GM19395 (cell line): ENCODE measurements around the gene NFATC2.

Experiments
- ATAC-seq: cut with Tn5 transposase; IDR thresholded peaks from one replicate; pipeline ENCODE4 v1.9.1; 2021; ENCODE audit warnings: mild to moderate bottlenecking, moderate library complexity; ENCODE audit not compliant: unreplicated experiment

The NFATC2 gene

DNA sequence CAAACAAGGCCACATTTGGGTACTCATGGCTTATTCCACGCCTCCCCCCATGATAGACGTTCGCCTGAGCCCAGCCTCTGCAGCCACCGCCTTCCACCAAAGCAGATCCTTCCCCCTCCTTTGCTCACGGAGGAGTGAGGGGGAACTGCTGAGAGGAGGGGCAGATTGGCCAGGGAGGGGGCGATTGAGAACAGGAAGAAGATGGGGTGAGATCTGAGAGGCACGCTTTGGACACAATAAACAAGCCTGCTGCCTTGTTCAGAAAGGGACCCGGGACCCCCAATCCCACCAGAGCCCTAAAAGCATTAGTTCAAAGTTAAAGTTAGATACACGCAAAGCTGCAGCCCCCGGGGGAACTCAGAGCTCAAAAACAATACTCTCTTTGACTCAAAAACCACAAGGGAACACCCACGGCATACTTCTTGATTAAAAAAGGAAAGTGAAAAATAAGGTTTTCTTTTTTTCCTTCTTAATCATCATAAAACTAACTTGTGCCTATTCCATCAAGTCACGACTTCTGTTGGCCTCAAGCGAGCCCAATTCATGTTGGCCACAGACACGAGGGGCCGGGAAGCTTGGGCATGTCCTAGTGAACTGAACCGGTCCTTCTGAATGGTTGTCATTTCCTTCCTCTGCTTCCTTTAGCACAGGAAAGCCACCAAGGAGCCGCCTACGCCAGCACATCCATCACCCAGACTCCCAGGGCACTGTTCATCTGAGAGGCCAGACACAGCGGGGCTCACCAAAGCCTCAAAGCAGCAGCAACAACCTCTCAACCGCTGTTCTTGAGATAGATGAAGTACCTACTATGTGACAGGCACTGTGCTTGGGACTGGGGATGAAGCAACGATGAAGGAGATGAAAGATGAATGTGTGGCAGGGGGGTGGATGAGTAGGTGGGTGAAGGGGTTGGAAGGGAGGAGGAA, 44.7 kb downstream of the NFATC2 start:
- peak; percentile 52 for ATAC-seq

DNA sequence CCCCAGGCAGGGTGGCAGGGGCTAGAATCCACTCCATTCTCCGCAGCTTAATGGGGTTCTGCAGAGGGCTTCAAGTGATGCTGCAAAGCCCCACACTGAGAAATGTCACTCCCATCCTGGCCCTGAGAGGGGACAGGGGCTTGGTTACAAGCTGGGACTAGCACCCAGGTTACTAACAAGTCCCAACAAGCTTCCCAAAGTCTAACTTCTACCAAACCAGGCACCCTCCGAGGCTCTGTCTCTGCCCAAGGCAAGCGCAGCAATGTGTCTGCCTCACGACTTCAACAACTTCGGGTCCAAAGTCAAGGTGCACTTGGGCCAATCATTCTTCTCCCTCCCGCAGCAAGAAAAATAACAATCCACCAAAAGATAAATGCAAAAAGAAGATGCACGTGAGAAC, 45.6 kb downstream of the NFATC2 start:
- no peak for ATAC-seq

DNA sequence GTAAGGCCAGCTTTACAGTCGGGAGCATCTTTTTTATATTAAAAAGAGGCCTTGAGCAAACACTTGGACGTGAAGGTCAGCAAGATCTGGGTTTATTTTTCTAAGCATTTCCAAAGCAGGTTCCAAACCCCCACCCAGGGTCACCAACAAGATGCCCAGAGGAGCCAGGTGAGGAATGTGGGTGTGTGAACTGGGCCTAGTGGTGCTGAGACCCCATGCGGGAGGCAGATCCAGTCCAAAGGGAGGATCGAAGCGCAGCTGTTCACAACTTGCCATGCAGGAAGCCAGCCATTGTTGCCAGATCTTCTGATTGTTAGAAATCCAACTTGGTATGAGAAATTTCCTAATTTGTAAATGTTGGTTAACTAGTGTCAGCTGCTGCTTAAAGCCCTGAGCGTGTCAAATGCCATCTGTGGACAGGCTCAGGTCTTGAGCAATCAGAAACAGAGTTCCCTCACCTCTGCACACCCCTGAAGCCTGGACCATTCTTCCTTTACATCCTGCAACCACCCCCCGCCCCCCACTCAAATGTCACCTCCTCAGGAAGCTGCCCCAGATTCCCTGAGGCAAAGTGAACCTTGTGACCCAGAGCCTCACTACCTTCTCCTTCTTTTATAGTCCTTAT, 46.5 kb downstream of the NFATC2 start:
- ATAC-seq = no peak

DNA sequence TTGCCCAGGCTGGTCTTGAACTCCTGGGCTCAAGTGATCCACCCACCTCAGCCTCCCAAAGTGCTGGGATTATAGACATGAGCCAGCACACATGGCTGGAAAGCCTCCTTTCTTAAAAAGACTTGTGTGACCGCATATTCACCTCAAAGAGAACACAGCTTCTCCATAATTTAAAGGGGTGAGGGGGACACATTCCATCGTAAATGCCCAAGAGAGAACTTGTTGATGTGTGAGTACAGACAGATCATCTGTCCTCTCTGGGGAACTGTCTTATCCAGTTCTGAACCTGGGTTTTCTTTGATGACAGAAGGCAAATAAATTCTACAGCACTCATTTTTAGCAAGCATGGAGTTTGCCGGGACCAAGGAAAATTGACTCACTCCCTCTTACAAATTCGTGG, 47.2 kb downstream of the NFATC2 start:
- ATAC-seq = no peak

DNA sequence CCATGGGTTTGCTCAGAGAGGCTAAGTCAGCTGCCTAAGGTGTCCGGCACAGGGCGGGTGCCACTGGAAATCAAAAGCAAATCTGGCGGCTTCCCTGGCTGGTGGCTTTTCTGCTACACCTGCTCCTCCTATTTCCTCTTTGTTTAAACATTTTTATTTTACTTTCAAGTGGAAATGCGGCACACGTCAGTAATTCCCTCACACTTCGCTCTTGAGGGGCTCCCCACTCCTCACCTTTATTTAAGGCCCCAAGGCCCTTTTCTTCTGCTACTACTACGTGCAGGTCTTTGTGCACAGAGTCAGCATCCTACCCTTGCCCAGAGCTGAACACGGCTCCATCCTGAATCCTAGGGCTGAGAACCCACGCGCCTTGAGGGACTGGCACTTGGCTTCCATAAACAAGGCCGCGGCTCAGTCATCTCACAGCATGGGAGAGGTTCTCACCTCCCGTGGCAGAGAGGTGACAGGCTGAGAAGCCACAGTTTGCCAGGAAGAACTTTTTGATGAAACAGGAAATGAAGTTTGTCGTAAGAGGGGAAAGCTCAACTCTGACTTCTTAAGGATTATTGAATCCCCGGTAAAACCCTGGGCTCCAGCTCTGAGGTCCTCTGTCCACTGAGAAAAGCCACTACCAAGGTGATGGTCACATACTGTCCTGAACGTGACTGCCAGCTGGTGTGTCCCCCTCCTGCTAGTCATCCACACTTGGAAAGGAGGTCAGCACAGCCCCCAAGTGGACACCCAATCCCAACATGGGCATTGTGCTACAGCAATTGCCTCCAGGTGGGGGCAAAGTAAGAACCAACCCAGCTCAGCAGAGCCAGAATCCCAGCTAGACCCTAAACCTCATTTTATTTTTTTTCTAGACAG, 48.0 kb downstream of the NFATC2 start:
- no peak for ATAC-seq

DNA sequence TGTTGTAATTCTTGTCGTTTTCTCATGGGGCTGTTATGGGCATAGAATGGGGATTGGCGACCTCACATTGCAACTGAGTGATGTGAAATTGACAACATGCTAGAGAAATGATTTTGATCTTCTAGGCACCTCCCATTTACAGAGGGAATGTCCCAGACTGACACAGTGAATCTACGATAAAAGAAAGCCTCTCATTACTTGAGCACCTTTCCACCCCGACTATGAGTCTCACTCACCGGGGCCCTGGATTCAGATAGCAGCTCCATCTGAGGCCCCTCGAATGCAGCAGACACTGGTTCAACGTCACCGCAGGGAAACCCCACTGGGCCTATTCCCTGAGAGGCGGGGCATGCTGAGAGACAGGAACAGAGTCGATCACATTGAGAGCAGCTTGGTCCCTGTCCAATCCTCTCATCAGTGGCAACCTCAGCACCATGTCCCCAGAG, 49.1 kb downstream of the NFATC2 start:
- no peak for ATAC-seq

DNA sequence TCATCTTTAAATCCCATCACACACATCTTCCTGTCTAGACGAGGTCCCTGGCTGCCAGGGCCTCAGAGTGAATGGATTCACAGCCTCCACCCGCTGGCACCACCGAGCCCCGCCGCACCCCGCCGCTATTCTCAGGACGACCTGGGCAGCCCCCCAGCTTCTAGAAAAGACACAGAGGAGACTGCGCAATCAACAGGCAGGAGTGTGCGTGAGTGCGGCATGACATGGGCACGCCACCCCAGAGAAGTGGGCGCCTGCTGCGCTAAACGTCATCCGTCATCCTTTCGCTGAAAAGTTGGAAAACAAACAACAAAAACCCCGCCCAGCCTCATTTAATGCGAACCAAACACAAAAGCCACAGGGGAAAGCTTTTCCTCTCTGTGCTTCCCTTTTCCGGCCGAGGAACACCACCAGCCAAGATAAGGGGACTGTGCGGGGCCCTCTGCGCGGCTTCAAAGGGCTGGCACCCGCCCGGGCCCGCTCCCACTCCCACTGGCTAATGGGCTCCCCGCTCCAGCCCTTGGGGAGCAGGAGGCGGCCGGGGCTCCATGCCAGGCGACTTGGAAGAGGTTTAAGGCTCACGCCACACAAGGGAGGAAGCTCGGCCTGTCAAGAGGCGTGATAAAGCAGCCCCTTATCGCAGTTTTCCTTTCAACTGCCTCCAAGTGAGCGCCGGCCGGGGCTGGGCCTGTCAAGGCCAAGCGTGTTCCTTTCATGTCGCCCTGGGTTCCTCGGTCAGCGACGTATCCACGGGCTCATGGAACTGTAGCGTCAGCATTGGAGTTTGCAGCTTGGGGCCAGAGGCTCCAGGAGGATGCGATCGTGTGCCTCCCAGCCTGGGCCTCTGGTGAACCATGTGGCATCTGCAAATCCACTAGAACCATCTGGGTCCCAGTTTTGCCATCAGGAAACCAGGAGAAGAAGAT, 50.1 kb downstream of the NFATC2 start:
- no peak for ATAC-seq

DNA sequence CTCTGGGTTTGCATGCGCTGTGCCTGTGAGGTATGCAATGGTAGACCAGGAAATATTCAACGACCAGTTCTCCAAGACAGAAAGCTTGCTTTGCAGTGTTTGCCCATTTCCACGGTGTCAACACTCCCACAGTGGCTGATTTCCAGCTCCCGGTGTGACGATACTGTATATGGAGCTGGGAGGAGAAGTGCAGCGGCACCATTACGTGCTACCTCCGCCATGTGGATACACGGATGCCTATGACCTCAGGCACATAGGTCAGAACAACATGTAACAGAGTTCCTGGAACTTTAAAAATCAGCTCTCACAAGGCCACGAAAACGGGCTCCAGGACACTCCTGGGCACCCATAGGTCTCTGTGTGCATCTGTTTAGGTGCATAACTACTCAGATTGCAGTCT, 51.1 kb downstream of the NFATC2 start:
- ATAC-seq = no peak

DNA sequence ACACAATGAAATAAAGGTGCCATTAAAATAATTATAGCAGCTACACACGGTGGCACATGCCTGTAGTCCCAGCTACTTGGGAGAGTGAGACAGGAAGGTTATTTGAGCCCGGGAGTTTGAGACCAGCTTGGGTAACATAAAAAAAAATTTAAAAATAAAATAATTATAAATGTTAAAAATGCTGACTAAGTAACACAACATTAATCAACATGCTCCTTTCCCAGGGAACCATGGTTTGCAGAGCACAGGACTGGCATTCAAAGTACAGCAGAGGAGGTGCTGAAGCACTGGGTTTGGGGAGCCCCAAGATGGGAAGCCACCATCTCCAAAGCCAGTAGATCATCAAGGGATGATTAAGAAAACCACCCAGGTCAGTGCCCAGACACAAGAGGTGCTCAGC, 51.9 kb downstream of the NFATC2 start:
- no peak for ATAC-seq

DNA sequence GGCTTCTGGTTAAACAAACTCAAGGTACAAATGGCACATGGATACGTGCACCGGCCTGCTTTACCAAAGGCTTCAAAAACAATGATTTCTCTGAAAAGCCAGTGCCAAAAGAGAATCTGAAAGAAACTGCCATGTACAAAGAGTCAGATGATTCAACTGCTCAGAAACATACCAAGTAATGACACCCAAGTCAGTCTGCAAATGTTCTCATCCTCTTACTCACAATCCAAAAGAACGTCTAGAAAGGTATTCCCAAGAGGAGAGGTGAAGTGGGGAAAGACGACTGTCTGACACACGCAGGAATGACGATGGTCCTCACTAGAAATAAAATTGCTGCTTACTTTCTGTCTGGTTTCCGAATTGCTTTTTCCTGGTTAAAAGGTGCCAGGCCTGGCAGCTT, 52.9 kb downstream of the NFATC2 start:
- ATAC-seq = no peak

DNA sequence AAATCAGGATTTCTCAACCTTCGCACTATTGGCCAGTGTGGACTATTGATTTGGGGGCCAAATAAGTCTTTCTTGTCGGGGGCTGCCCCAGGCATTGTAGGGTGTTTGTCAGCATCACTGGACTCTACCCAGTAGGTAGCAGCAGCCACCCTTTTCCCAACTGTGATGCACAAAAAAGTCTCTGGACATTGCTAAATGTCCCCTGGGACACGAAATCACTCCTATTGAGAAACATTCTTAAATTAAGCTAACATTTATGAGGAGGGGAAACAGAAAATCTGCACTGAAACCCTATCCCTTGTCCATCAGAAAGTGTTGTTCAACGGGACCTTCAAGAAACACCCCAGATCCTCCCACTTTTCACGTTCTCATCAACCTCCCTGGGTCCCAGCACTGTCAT, 54.2 kb downstream of the NFATC2 start:
- no peak for ATAC-seq

DNA sequence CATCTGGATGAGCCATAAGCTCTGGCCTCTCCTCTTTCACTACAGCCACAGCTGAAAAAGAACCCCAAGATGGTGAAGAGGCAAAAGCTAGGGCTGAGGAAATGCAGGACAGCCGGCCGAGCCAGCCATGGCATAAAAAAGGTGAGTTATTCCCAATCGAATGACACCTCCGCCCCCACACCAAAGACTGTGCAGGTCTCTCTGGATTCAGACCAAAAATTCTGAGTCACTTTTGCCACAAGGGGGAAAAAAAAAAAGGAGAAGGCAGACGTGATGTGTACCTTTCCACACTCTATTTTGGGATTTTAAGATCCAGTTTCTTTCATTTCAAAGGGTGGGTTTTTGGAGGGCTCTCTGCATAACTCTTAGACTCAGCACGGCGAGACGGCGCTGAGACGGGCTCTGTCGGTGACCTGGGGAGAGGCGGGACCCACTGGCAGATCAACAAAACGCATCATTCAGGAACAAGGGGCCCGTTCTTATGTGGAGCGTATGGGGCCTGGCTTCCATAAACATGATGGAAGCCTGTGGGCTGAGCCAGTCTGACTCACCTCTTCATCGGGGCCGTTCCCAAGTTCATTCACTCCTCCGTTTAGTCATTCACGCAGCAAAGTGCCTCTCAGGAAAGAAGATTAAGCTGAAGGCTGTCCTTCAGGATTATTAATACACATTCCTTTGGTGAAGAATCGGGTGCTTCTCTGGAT, 54.8 kb downstream of the NFATC2 start:
- ATAC-seq = no peak

DNA sequence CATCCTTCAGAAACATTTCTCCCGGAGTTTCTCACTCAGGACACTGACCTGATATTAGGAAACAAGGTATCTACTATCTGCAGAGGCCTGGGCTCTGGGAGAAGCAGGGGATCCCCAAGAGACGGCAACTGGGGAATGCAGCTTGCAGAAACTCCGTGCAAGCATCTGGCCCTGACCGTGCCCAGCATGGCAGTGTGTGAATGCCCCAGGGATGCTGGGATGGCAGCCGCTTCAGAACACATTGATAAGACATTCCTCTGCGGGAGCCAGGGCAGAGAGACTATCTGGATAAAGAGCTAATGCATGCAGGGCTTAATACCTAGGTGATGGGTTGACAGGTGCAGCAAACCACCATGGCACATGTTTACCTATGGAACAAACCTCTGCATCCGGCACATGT, 55.4 kb downstream of the NFATC2 start:
- ATAC-seq = no peak

DNA sequence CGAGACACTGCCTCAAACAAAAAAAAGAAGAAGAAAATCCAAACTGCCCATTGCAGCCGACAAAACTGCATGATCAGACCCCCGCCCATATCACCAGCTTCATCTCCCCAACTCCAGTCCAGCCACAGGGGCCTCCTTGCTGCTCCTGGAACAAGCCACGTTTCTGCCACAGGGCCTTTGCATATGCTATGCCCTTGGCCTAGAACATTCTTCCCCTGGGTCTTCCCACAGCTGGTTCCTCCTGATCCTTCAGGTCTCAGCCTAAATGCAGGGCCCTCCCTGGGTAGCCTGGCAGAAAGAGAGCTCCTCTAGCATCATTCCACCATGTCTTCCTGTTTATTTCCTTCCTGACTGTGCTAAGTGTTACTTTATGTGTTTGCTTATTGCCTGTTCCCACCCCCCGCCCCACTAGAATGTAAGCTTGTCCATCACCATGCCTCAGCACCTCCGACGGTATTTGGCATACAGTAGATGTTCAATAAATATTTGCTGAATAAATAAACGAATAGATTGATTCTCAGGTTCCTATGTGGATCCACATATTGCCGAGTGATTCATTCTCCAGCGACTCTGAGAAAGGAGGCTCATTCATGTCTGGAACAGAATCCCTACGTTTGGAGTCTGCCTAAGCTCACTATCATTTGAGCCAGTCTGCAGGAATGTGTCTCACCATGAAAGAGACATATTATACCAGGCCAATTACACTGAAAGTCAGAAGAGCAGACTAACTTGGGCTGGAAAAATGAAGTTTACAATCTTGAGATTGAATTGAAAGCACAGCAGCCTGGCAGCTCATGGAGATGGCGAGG, 56.1 kb downstream of the NFATC2 start:
- no peak for ATAC-seq

DNA sequence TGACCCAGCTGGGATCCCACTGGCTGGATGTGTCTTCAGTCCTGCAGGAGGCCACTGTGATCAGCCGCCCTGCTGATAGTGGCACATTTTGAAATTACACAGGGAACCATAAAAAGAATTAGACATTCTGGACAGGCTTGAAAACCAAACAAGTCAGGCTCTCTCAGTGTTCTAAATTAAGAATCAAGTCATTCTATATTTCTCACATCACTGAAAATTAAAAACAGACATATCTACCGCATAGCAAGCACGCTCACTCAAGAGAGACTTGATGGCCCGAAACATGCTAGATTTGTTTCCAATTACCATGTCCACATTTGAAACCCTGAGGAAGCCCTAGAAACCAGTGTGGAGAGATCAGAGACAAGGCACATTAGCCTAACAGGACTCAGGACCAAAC, 57.7 kb downstream of the NFATC2 start:
- no peak for ATAC-seq

DNA sequence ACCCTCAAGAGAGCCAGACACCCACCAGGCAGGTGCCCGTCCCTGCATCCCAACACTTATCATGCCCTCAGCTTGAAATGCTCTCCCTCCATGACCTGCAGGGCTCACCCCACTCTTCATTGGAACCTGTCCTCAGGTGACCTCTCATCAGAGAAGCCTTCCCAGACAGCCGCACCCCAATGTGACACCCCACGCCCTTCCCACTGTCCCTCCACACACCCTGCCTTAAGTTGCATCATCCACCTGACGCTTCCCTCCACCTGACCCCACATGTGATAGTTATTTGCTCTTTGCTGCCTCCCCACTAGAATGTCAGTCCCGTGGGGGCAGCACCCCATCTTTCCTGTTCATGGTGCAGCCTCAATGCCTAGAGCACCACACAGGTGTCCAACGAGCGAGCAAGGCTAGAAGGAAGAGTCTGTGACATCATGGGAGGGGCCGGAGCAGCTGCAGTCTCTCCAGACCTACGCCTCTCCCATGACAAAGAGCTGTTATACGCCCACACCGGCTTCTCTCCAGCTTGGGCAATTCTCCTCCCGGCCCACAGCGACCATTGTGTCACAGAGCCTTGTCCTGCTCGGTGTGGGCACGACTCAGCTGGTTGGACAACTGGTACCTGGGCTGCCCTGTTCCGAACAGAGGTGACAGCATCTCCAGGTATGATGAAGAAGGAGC, 58.2 kb downstream of the NFATC2 start:
- no peak for ATAC-seq

DNA sequence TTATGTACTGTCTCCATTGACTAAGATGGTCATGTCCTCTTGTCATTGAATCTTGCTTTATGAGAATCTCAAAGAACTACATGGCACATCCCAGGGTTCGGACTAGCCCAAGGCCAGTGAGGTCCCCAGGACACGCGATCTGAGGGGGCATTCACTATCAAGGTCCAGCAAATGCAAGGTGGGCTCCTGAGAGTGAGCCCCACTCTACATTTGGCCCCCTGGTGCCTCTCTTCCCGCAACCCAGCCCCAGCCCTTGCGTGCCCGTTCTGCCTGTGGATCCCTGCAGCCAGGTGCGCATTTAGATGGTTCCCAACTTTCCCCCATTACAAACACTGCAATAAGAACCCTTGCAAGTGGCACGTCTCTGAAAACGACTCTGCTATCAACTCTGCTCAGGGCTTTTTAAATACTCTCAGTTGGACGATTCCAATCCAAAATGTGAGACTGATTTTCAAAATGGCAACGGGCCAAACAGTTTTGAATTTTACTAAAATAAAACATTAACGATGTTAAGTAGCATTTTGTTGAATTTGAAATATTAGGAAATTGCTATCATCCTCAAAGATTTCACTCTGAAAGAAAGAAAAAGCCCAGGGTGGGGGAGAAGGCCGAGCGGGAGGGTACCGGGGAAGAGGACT, 59.6 kb downstream of the NFATC2 start:
- ATAC-seq = no peak

DNA sequence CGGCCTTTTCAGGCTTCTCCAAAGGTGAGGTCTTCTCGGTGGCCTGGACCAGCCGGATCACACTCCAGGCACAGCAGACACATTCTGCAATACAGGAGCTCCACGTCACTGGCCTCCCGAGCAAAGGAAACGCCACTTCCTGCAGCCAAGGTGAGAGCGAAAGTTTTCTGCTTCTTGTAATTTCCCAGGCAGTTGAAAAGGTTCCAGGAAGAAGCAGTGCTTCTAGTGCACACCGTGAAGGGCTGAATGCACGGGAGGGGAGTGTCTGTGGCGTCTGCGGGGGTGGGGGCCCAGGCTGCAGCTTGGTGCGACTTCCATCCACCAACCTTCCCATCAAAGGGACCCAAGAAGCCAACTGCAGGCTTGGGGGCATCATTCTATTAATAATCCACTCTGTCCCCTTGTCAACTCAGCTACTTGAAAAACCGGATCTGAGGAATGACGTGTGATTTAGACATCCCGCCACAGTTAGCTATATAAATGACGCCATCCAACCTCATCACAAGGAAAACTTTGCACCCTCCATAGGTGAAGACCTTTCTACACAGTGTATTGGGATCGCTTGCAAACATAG, 61.1 kb downstream of the NFATC2 start:
- no peak for ATAC-seq
